Sigmoid colon (tissue), 7 donors: Measurements from ENCODE around the gene CDH13. TPM values are rescaled to one million over a fixed set of nuclear protein-coding genes. Genes with fewer than 3 reads are reported as not detected.

Experiments
- DNase-seq: peaks from one replicate; pipeline ENCODE4 v3.0.0-alpha.2; 2019
- H3K27ac ChIP-seq, 4 donors: fragments of 200-600 bp; sonication (generic); one replicate each; pipeline ENCODE4 v1.5.1; 2016 to 2019; ENCODE audit warnings: mild to moderate bottlenecking in 1 of 4
- H3K27me3 ChIP-seq, 3 donors: fragments of 200-600 bp; sonication (generic); one replicate each; pipeline ENCODE4 v1.5.1; 2019; ENCODE audit warnings: mild to moderate bottlenecking in 1 of 3
- H3K36me3 ChIP-seq, 4 donors: fragments of 200-600 bp; sonication (generic); one replicate each; pipeline ENCODE4 v1.5.1; 2016 to 2019
- H3K4me1 ChIP-seq, 4 donors: fragments of 200-600 bp; sonication (generic); one replicate each; pipeline ENCODE4 v1.5.1; 2017 to 2019
- H3K4me3 ChIP-seq, 4 donors: fragments of 200-600 bp; sonication (generic); one replicate each; pipeline ENCODE4 v1.5.1; 2017 to 2019; ENCODE audit warnings: mild to moderate bottlenecking in 2 of 4, moderate library complexity in 1 of 4
- H3K9me3 ChIP-seq, 4 donors: fragments of 200-600 bp in 3 of 4; sonication (generic) in 3 of 4; one replicate each; pipeline versions ENCODE4 v1.5.1 to v1.6.1; 2013 to 2019
- EP300 ChIP-seq, 4 donors: sonication (generic); formaldehyde crosslinking; IDR thresholded peaks; one replicate each; pipeline ENCODE4 v1.6.1; 2017; ENCODE audit warnings: antibody characterized with exemption in 4 of 4
- POLR2A ChIP-seq, 2 donors: fragments of 450-650 bp; IDR thresholded peaks; one replicate each; pipeline ENCODE4 v1.6.1; 2016; ENCODE audit warnings: antibody characterized with exemption in 2 of 2, mild to moderate bottlenecking in 2 of 2, moderate library complexity in 2 of 2
- POLR2AphosphoS5 ChIP-seq, 4 donors: sonication (generic); formaldehyde crosslinking; IDR thresholded peaks; one replicate each; pipeline ENCODE4 v1.6.1; 2017; ENCODE audit warnings: antibody characterized with exemption in 4 of 4
- WGBS, 2 donors: extraction: QIAGEN DNeasy Blood & Tissue Kit; methylation state at CpG; one replicate each; pipeline ENCODE4 v1.1.7; 2013; 5-methylcytosine and 5-hydroxymethylcytosine counted together
- intact Hi-C: fragments of 100-400 bp; cut with DNase I; formaldehyde crosslinking; loops from one replicate; pipeline ENCODE4 v1.15.1; 2023
- polyA plus RNA-seq, 3 donors: library from polyadenylated mRNA; stranded (reverse); fragments of 200-250 nt; gene quantifications; one replicate each; pipeline ENCODE4 v1.2.3, GENCODE V29; 2013
- total RNA-seq, 4 donors: library from RNA; depleted of rRNA; stranded (reverse); fragments of >200 nt; gene quantifications; one replicate each; pipeline ENCODE4 v1.1.0, GENCODE V29; 2016
- TF ChIP-seq, protein P1 (sequence below), 4 experiments: fragments of 450-650 bp in 3 of 4; fragments of 200-600 bp in 1 of 4; IDR thresholded peaks; one replicate each; pipeline ENCODE4 v1.5.1; 2016 to 2019; ENCODE audit warnings: antibody characterized with exemption in 4 of 4, mild to moderate bottlenecking in 3 of 4, moderate library complexity in 2 of 4
- donor health status: healthy with polysubstance abuse.
- donor health status: Bipolar disorder and iron deficiency.
- donor health status: healthy.

The CDH13 gene
- total and polyA plus RNA-seq, 7 donors: 0.60 to 17.6 (median 11.8) TPM

DNA sequence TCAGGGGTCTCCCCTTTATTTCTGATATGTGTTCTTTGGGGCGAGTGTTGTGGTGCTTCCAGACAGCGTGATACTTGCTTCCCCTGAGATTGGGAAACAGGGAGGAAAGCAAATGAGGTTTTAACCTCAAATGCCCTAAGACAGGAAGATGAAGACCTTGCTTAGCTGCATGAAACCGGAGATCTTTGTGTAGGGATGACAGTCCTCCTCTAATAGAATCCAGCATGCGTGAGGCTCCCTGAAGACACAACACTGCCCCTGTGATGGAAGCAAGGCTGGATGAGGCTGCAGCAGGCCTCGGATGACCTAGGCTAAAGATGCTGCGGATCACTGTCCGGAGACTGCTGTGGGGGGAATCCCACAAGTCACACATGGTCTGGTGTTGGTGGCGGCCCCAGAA is 491.0 kb downstream of the CDH13 start:
- no peaks in the 10 kb centered on the region for H3K9me3 ChIP-seq
- H3K36me3 ChIP-seq: no peaks in the 10 kb centered on the region
- H3K27me3 ChIP-seq: no peaks in the 10 kb centered on the region
- 91 to 92% methylated on average over 8 of the region's 8 CpGs for whole genome bisulfite sequencing, 2 donors
- intact Hi-C loops: no loop called here
- no peak for DNase-seq
- no peak overlapping the region for H3K4me3 ChIP-seq
- TF ChIP-seq EP300 (IDR thresholded peaks at IDR 0.05) (no peak), POLR2AphosphoS5 (IDR thresholded peaks at IDR 0.05) (no peak), POLR2A (IDR thresholded peaks at IDR 0.05) (no peak)
- TF ChIP-seq, protein P1, sequence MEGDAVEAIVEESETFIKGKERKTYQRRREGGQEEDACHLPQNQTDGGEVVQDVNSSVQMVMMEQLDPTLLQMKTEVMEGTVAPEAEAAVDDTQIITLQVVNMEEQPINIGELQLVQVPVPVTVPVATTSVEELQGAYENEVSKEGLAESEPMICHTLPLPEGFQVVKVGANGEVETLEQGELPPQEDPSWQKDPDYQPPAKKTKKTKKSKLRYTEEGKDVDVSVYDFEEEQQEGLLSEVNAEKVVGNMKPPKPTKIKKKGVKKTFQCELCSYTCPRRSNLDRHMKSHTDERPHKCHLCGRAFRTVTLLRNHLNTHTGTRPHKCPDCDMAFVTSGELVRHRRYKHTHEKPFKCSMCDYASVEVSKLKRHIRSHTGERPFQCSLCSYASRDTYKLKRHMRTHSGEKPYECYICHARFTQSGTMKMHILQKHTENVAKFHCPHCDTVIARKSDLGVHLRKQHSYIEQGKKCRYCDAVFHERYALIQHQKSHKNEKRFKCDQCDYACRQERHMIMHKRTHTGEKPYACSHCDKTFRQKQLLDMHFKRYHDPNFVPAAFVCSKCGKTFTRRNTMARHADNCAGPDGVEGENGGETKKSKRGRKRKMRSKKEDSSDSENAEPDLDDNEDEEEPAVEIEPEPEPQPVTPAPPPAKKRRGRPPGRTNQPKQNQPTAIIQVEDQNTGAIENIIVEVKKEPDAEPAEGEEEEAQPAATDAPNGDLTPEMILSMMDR (IDR thresholded peaks at IDR 0.05): no peak
- no peaks in the 10 kb centered on the region for H3K4me1 ChIP-seq
- H3K27ac ChIP-seq: no peak overlapping the region

DNA sequence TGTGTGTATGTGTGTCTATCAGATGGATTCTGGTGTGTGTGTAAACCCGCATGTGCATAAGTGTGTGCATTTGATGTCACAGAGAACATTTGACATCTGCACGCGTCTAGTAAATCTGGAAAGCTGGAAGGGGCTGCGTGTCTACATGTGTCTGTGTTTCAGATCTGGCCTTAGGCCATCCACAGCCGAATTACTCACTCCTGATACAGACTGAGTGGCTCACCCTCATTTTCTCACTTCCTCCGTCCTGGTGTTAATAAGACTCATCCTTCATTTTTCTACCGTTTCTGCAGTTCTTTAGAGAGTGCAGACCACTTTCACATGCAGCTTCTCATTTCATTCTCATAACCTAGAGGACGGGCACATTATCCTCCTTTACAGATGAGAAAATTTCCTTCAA is 491.6 kb downstream of the CDH13 start:
- intact Hi-C loops: no loop called here
- no peak overlapping the region for H3K4me3 ChIP-seq
- H3K27me3 ChIP-seq: no peaks in the 10 kb centered on the region
- no peak for DNase-seq
- no peaks in the 10 kb centered on the region for H3K36me3 ChIP-seq
- TF ChIP-seq POLR2A (IDR thresholded peaks at IDR 0.05) (no peak), EP300 (IDR thresholded peaks at IDR 0.05) (no peak), POLR2AphosphoS5 (IDR thresholded peaks at IDR 0.05) (no peak)
- TF ChIP-seq, protein P1 (IDR thresholded peaks at IDR 0.05): no peak
- WGBS, 2 donors: 66 to 77% methylated on average over 8 of the region's 8 CpGs
- H3K9me3 ChIP-seq: no peaks in the 10 kb centered on the region
- H3K27ac ChIP-seq: no peak overlapping the region
- H3K4me1 ChIP-seq: no peaks in the 10 kb centered on the region

GRCh38 chr16:83125999-83126568 is 499.3 kb downstream of the CDH13 start:
- DNase-seq: no peak
- peaks cover 0 to 4% (median 1%) of the 10 kb centered on the region in 4 donors for H3K9me3 ChIP-seq
- H3K27ac ChIP-seq: no peak overlapping the region
- no peak overlapping the region for H3K4me3 ChIP-seq
- no peaks in the 10 kb centered on the region for H3K4me1 ChIP-seq
- no peaks in the 10 kb centered on the region for H3K36me3 ChIP-seq
- intact Hi-C loops: no loop called here
- 90% methylated on average over 6 of the region's 6 CpGs for WGBS, 2 donors
- no peak for TF ChIP-seq POLR2AphosphoS5 (IDR thresholded peaks at IDR 0.05)
- no peak for TF ChIP-seq EP300 (IDR thresholded peaks at IDR 0.05)
- no peak for TF ChIP-seq POLR2A (IDR thresholded peaks at IDR 0.05)
- TF ChIP-seq, protein P1 (IDR thresholded peaks at IDR 0.05): no peak
- no peaks in the 10 kb centered on the region for H3K27me3 ChIP-seq

GRCh38 chr16:83128041-83128440 is 501.3 kb downstream of the CDH13 start:
- 88% methylated on average over 6 of the region's 6 CpGs for WGBS, 2 donors
- Histone ChIP-seq H3K27ac (no peak overlapping the region), H3K27me3 (no peaks in the 10 kb centered on the region), H3K9me3 (peaks cover 0 to 4% (median 1%) of the 10 kb centered on the region in 4 donors), H3K4me1 (no peaks in the 10 kb centered on the region), H3K36me3 (no peaks in the 10 kb centered on the region), H3K4me3 (no peak overlapping the region)
- TF ChIP-seq POLR2AphosphoS5 (IDR thresholded peaks at IDR 0.05) (no peak), POLR2A (IDR thresholded peaks at IDR 0.05) (no peak), EP300 (IDR thresholded peaks at IDR 0.05) (no peak)
- TF ChIP-seq, protein P1 (IDR thresholded peaks at IDR 0.05): no peak
- no peak for DNase-seq
- intact Hi-C loops: no loop called here

GRCh38 chr16:83130039-83130438 is 503.3 kb downstream of the CDH13 start:
- Histone ChIP-seq H3K36me3 (no peaks in the 10 kb centered on the region), H3K27ac (no peak overlapping the region), H3K27me3 (no peaks in the 10 kb centered on the region), H3K4me1 (no peaks in the 10 kb centered on the region), H3K4me3 (no peak overlapping the region), H3K9me3 (peaks cover 0 to 4% (median 1%) of the 10 kb centered on the region in 4 donors)
- WGBS, 2 donors: 85 to 91% methylated on average over 3 of the region's 3 CpGs
- no peak for DNase-seq
- no peak for TF ChIP-seq POLR2A (IDR thresholded peaks at IDR 0.05)
- TF ChIP-seq, protein P1 (IDR thresholded peaks at IDR 0.05): no peak
- TF ChIP-seq EP300 (IDR thresholded peaks at IDR 0.05): no peak
- no peak for TF ChIP-seq POLR2AphosphoS5 (IDR thresholded peaks at IDR 0.05)
- intact Hi-C loops: no loop called here
